Measurements from ENCODE around the gene FXR2.
"Not testable (repeated sequence)": the region's sequence is repeated elsewhere in the genome, so short reads cannot be mapped to it uniquely, and the experiment has no call there.

FXR2 gene

DNA sequence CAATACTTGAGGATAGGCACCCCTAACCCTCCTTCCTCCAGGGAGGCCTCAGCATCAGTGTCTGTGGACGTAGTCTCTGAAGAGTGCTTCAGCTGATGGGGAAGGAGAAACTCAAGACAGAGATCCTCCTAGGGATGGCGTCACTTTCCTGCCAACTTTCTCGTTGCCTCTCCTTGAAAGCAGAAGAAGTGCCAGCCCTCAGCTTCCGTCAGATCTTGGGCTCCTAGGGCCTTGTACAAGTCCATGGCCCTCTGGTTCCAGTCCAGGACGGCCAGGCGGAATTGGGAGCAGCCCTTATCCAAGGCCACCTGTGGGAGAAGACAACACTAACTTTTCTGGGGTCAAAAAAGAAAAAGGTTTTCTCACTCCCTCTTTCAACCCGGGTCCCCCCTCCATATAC, 11.6 kb upstream of the FXR2 start:
- DNase-seq (ENCODE audit: extremely low read depth, insufficient read length), result no peak
- H3K4me3 ChIP-seq (replicated peaks; ENCODE audit: low read depth, low read length), result no peak overlapping the region
- H3K27me3 ChIP-seq (replicated peaks; ENCODE audit: control insufficient read depth, insufficient read depth, low read length), result no peaks in the 10 kb centered on the region
- H3K36me3 ChIP-seq (ENCODE audit: control insufficient read depth, insufficient read depth, low read length), result no peaks in the 10 kb centered on the region; the same call in 1 of the 2 replicates
- TF ChIP-seq, protein P1, sequence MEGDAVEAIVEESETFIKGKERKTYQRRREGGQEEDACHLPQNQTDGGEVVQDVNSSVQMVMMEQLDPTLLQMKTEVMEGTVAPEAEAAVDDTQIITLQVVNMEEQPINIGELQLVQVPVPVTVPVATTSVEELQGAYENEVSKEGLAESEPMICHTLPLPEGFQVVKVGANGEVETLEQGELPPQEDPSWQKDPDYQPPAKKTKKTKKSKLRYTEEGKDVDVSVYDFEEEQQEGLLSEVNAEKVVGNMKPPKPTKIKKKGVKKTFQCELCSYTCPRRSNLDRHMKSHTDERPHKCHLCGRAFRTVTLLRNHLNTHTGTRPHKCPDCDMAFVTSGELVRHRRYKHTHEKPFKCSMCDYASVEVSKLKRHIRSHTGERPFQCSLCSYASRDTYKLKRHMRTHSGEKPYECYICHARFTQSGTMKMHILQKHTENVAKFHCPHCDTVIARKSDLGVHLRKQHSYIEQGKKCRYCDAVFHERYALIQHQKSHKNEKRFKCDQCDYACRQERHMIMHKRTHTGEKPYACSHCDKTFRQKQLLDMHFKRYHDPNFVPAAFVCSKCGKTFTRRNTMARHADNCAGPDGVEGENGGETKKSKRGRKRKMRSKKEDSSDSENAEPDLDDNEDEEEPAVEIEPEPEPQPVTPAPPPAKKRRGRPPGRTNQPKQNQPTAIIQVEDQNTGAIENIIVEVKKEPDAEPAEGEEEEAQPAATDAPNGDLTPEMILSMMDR (IDR thresholded peaks at IDR 0.05; ENCODE audit: insufficient read depth, low read length, poor library complexity, severe bottlenecking), result no peak

DNA sequence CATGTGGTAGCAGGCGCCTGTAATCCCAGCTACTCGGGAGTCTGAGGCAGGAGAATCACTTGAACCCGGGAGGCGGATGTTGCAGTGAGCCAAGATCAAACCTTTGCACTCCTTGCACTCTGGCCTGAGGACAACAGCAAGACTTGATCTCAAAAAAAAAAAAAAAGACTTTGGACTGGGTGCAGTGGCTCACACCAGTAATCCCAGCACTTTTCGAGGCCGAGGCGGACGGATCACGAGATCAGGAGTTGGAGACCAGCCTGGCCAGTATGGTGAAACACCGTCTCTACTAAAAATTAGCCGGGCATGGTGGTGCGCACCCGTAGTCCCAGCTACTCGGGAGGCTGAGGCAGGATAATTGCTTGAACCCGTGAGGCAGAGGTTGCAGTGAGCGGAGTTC, 11.1 kb upstream of the FXR2 start:
- not testable (repeated sequence) for H3K36me3 ChIP-seq (ENCODE audit: control insufficient read depth, insufficient read depth, low read length); H3K27me3 ChIP-seq (replicated peaks; ENCODE audit: control insufficient read depth, insufficient read depth, low read length); DNase-seq (ENCODE audit: extremely low read depth, insufficient read length); H3K4me3 ChIP-seq (replicated peaks; ENCODE audit: low read depth, low read length)

DNA sequence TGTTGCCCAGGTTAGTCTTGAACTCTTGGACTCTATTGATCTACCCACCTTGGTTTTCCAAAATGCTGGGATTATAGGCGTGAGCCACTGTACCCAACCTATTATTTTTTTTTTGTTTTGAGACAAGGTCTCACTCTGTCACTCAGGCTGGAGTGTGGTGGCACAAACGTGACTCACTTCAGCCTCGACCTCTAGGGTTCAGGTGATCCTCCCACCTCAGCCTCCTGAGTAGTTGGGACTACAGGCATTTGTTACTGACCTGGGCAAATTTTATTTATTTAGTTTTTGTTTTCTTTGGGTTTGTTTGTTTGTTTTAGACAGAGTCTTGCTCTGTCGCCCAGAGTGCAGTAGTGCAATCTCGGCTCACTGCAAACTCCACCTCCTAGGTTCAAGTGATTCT, 9.0 kb upstream of the FXR2 start:
- TF ChIP-seq, protein P1 (IDR thresholded peaks at IDR 0.05; ENCODE audit: insufficient read depth, low read length, poor library complexity, severe bottlenecking), result no peak
- Histone ChIP-seq H3K4me3 (replicated peaks; ENCODE audit: low read depth, low read length) (no peak overlapping the region), H3K36me3 (ENCODE audit: control insufficient read depth, insufficient read depth, low read length) (no peaks in the 10 kb centered on the region; the same call in 1 of the 2 replicates), H3K27me3 (replicated peaks; ENCODE audit: control insufficient read depth, insufficient read depth, low read length) (no peaks in the 10 kb centered on the region)
- DNase-seq (ENCODE audit: extremely low read depth, insufficient read length), result no peak

DNA sequence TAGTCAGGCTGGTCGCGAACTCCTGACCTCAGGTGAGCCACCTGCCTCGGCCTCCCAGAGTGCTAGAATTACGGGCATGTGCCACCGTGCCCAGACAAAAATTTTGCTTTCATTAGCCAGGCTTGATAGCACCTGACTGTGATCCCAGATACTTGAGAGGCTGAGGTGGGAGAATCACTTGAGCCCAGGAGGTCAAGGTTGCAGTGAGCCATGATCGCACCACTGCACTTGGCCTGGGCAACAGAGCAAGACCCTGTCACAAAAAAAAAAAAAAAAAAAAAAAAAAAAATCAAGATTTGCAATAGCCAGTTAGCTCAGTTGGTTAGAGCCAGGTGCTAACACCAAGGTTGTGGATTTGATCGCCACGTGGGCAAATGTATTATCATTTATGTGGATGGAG, 6.1 kb upstream of the FXR2 start:
- DNase-seq (ENCODE audit: extremely low read depth, insufficient read length), result no peak
- Histone ChIP-seq H3K27me3 (replicated peaks; ENCODE audit: control insufficient read depth, insufficient read depth, low read length) (no peaks in the 10 kb centered on the region), H3K36me3 (ENCODE audit: control insufficient read depth, insufficient read depth, low read length) (no peaks in the 10 kb centered on the region), H3K4me3 (replicated peaks; ENCODE audit: low read depth, low read length) (no peak overlapping the region)
- TF ChIP-seq, protein P1 (IDR thresholded peaks at IDR 0.05; ENCODE audit: insufficient read depth, low read length, poor library complexity, severe bottlenecking), result no peak

DNA sequence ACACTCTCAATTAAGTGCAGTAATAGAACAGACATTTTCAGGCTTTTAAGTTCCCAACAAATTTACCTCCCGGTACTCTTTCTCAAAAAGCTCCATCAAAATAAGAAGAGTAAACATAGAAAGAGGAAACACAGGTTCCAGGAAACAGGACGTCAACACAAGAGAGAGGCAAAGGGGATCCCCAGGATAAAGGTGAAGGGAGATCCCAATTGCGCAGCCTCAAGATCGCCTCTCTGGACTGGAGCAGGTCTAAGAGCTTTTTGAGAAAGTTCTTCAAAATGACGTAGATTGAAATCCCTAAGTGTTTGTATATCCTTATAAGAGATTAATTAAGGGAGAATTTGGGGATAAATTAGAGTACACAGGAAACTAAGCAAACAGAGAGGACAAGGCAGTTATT, 3.9 kb upstream of the FXR2 start:
- Histone ChIP-seq H3K4me3 (replicated peaks; ENCODE audit: low read depth, low read length) (no peak overlapping the region), H3K27me3 (replicated peaks; ENCODE audit: control insufficient read depth, insufficient read depth, low read length) (no peaks in the 10 kb centered on the region), H3K36me3 (ENCODE audit: control insufficient read depth, insufficient read depth, low read length) (no peaks in the 10 kb centered on the region)
- TF ChIP-seq, protein P1 (IDR thresholded peaks at IDR 0.05; ENCODE audit: insufficient read depth, low read length, poor library complexity, severe bottlenecking), result no peak
- DNase-seq (ENCODE audit: extremely low read depth, insufficient read length), result no peak

DNA sequence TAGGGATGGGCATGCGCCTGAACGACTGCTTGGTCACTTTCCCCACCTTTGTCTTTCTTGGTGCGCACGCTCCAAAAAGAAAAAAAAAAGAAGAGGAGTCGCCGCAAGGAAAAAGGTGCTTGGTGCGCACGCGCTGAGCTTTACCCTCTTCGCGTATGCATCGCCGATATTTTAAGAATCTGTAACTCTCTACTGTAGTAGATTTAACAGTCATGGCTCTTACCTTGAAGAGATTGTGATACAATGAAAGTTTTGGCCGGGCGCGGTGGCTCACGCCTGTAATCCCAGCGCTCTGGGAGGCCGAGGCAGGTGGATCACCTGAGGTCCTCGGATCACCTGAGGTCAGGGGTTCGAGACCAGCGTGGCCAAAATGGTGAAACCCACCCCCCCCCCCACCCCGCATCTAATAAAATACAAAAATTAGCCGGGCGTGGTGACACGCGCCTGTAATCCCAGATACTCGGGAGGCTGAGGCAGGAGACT, 609 bp upstream of the FXR2 start:
- Histone ChIP-seq H3K27me3 (replicated peaks; ENCODE audit: control insufficient read depth, insufficient read depth, low read length) (no peaks in the 10 kb centered on the region), H3K36me3 (ENCODE audit: control insufficient read depth, insufficient read depth, low read length) (peaks cover 5% of the 10 kb centered on the region), H3K4me3 (replicated peaks; ENCODE audit: low read depth, low read length) (peak overlapping the region; percentile 58)
- TF ChIP-seq, protein P1 (IDR thresholded peaks at IDR 0.05; ENCODE audit: insufficient read depth, low read length, poor library complexity, severe bottlenecking), result no peak
- no peak for DNase-seq (ENCODE audit: extremely low read depth, insufficient read length)
